ENCODE measurements around the gene ETFB.
"Not testable (repeated sequence)": the region's sequence is repeated elsewhere in the genome, so short reads cannot be mapped to it uniquely, and the experiment has no call there.

Gene ETFB

GRCh38 chr19:51365965-51366388 is at the start of gene ETFB:
ETFB (minus strand) TSS chr19:51366388; CDS start chr19:51366326, 62 bp downstream.
- peak within 1 kb of the TSS; percentile 92 for H3K4me3 ChIP-seq (replicated peaks; ENCODE audit: low read depth, low read length)
- no peak for DNase-seq (ENCODE audit: extremely low read depth, low read depth)
- no peak for TF ChIP-seq CTCF (IDR thresholded peaks at IDR 0.05; ENCODE audit: low read depth, low read length, missing control alignments)

GRCh38 chr19:51415187-51415586 is 49.0 kb upstream of the ETFB start:
- TF ChIP-seq CTCF (IDR thresholded peaks at IDR 0.05; ENCODE audit: low read depth, low read length, missing control alignments): no peak
- DNase-seq (ENCODE audit: extremely low read depth, low read depth): no peak
- no peak overlapping the region for H3K4me3 ChIP-seq (replicated peaks; ENCODE audit: low read depth, low read length)

GRCh38 chr19:51410950-51411748 is 45.0 kb upstream of the ETFB start:
- TF ChIP-seq CTCF (IDR thresholded peaks at IDR 0.05; ENCODE audit: low read depth, low read length, missing control alignments): no peak
- DNase-seq (ENCODE audit: extremely low read depth, low read depth): no peak
- H3K4me3 ChIP-seq (replicated peaks; ENCODE audit: low read depth, low read length): no peak overlapping the region

GRCh38 chr19:51407511-51408131 is 41.4 kb upstream of the ETFB start:
- peak; percentile 23 for TF ChIP-seq CTCF (IDR thresholded peaks at IDR 0.05; ENCODE audit: low read depth, low read length, missing control alignments)
- no peak for DNase-seq (ENCODE audit: extremely low read depth, low read depth)
- H3K4me3 ChIP-seq (replicated peaks; ENCODE audit: low read depth, low read length): no peak overlapping the region

- no peak for DNase-seq (ENCODE audit: extremely low read depth, low read depth)
- H3K4me3 ChIP-seq (replicated peaks; ENCODE audit: low read depth, low read length): no peak overlapping the region
- TF ChIP-seq CTCF (IDR thresholded peaks at IDR 0.05; ENCODE audit: low read depth, low read length, missing control alignments): no peak
Measured at GRCh38 chr19:51402117-51402516, 35.9 kb upstream of the ETFB start.

- H3K4me3 ChIP-seq (replicated peaks; ENCODE audit: low read depth, low read length); DNase-seq (ENCODE audit: extremely low read depth, low read depth): not testable (repeated sequence)
Measured at GRCh38 chr19:51399936-51400335, 33.7 kb upstream of the ETFB start.

- H3K4me3 ChIP-seq (replicated peaks; ENCODE audit: low read depth, low read length): no peak overlapping the region
- DNase-seq (ENCODE audit: extremely low read depth, low read depth): no peak
- no peak for TF ChIP-seq CTCF (IDR thresholded peaks at IDR 0.05; ENCODE audit: low read depth, low read length, missing control alignments)
Measured at GRCh38 chr19:51399231-51399630, 33.0 kb upstream of the ETFB start.
